HEK293 (cell line): ENCODE measurements around the gene CHCHD1.

ENCODE experiments used
- BCL11A ChIP-seq: fragments of 450-650 bp; formaldehyde crosslinking; IDR thresholded peaks from 2 replicates; pipeline ENCODE4 v1.5.1; 2016; ENCODE audit warnings: low read depth, missing biosample characterization, missing genetic modification characterization
- GLI2 ChIP-seq: fragments of 450-650 bp; formaldehyde crosslinking; IDR thresholded peaks from 2 replicates; pipeline ENCODE4; 2017; ENCODE audit warnings: missing biosample characterization, missing genetic modification characterization, low read depth, borderline replicate concordance
- KLF1 ChIP-seq: fragments of 450-650 bp; formaldehyde crosslinking; IDR thresholded peaks from 2 replicates; pipeline ENCODE4 v1.5.1; 2016; ENCODE audit warnings: missing biosample characterization, missing genetic modification characterization
- KLF16 ChIP-seq: fragments of 450-650 bp; formaldehyde crosslinking; IDR thresholded peaks from 2 replicates; pipeline ENCODE4 v1.5.1; 2017; ENCODE audit warnings: missing biosample characterization, missing genetic modification characterization
- KLF8 ChIP-seq: fragments of 450-650 bp; formaldehyde crosslinking; IDR thresholded peaks from 2 replicates; pipeline ENCODE4 v1.5.1; 2016; ENCODE audit warnings: missing biosample characterization, missing genetic modification characterization
- PATZ1 ChIP-seq: fragments of 450-650 bp; formaldehyde crosslinking; IDR thresholded peaks from 2 replicates; pipeline ENCODE4 v1.5.1; 2016; ENCODE audit warnings: missing biosample characterization, missing genetic modification characterization
- REST ChIP-seq: fragments of 450-650 bp; formaldehyde crosslinking; IDR thresholded peaks from 2 replicates; pipeline ENCODE4 v1.5.1; 2016; ENCODE audit warnings: missing biosample characterization, missing genetic modification characterization
- TCF7L2 ChIP-seq: IDR thresholded peaks from 2 replicates; pipeline ENCODE4 v1.6.1; 2011; ENCODE audit warnings: low read depth, mild to moderate bottlenecking, inconsistent platforms, low read length, moderate library complexity, borderline replicate concordance
- YY1 ChIP-seq: fragments of 450-650 bp; formaldehyde crosslinking; IDR thresholded peaks from 2 replicates; pipeline ENCODE4 v1.5.1; 2018; ENCODE audit warnings: missing biosample characterization, missing genetic modification characterization
- ZNF148 ChIP-seq: fragments of 450-650 bp; formaldehyde crosslinking; IDR thresholded peaks from 2 replicates; pipeline ENCODE4 v1.5.0; 2017; ENCODE audit warnings: missing biosample characterization, missing genetic modification characterization, borderline replicate concordance
- ZNF223 ChIP-seq: fragments of 450-650 bp; formaldehyde crosslinking; IDR thresholded peaks from 2 replicates; pipeline ENCODE4 v1.5.1; 2016; ENCODE audit warnings: missing biosample characterization, missing genetic modification characterization
- ZNF248 ChIP-seq: fragments of 450-650 bp; formaldehyde crosslinking; IDR thresholded peaks from 2 replicates; pipeline ENCODE4 v1.5.1; 2017; ENCODE audit warnings: missing biosample characterization, missing genetic modification characterization
- ZNF341 ChIP-seq: fragments of 450-650 bp; formaldehyde crosslinking; IDR thresholded peaks from 2 replicates; pipeline ENCODE4; 2016; ENCODE audit warnings: low read depth, missing biosample characterization, missing genetic modification characterization
- ZNF513 ChIP-seq: fragments of 450-650 bp; IDR thresholded peaks from 2 replicates; pipeline ENCODE4 v1.5.1; 2018; ENCODE audit warnings: missing biosample characterization, missing genetic modification characterization
- ZNF518A ChIP-seq: fragments of 450-650 bp; formaldehyde crosslinking; conservative IDR thresholded peaks from 2 replicates; pipeline ENCODE4 v1.5.1; 2016; ENCODE audit warnings: low read depth, missing biosample characterization, missing genetic modification characterization
- ZNF560 ChIP-seq: fragments of 450-650 bp; formaldehyde crosslinking; IDR thresholded peaks from 2 replicates; pipeline ENCODE4 v1.5.1; 2017; ENCODE audit warnings: missing biosample characterization, missing genetic modification characterization, borderline replicate concordance
- ZNF692 ChIP-seq: fragments of 450-650 bp; formaldehyde crosslinking; IDR thresholded peaks from 2 replicates; pipeline ENCODE4 v1.5.1; 2016; ENCODE audit warnings: missing biosample characterization, missing genetic modification characterization
- ZNF704 ChIP-seq: fragments of 450-650 bp; formaldehyde crosslinking; IDR thresholded peaks from 2 replicates; pipeline ENCODE4 v1.5.1; 2016; ENCODE audit warnings: missing biosample characterization, missing genetic modification characterization
- ZNF777 ChIP-seq: fragments of 450-650 bp; formaldehyde crosslinking; IDR thresholded peaks from 2 replicates; pipeline ENCODE4 v1.5.1; 2017; ENCODE audit warnings: missing biosample characterization, missing genetic modification characterization, borderline replicate concordance

CHCHD1 gene

GRCh38 chr10:73781879-73782748, at the start of gene CHCHD1 (continued):
- TF ChIP-seq YY1 (tag by site-specific recombination), result peak; percentile 91
- TF ChIP-seq ZNF777, result no peak
- TF ChIP-seq GLI2 (tag by site-specific recombination), result no peak
- TF ChIP-seq ZNF248 (tag by site-specific recombination), result no peak
- TF ChIP-seq ZNF341 (tag by site-specific recombination), result 0 out of 2 replicates have a peak, but pooled peaks have one; percentile 26
- peak; percentile 50; the same call in 1 of the 2 replicates for TF ChIP-seq BCL11A (tag by site-specific recombination)
- TF ChIP-seq KLF16 (tag by site-specific recombination), result peak; percentile 76
- no peak for TF ChIP-seq KLF1
- 0 out of 2 replicates have a peak, but pooled peaks have one; percentile 13 for TF ChIP-seq ZNF518A (tag by site-specific recombination)
- TF ChIP-seq TCF7L2, result no peak
- no peak for TF ChIP-seq ZNF560 (tag by site-specific recombination)
- TF ChIP-seq REST (tag by site-specific recombination), result peak; percentile 12; the same call in 1 of the 2 replicates
- TF ChIP-seq ZNF148 (tag by site-specific recombination), result no peak
- peak; percentile 77 for TF ChIP-seq PATZ1 (tag by site-specific recombination)
- TF ChIP-seq KLF8 (tag by site-specific recombination), result peak; percentile 78
- TF ChIP-seq ZNF692, result peak; percentile 34; the same call in 1 of the 2 replicates
- TF ChIP-seq ZNF513 (tag by site-specific recombination), result no peak
- no peak for TF ChIP-seq ZNF223 (tag by site-specific recombination)
- no peak for TF ChIP-seq ZNF704 (tag by site-specific recombination)
